ENCODE data around the gene SPSB4.

The SPSB4 gene

DNA sequence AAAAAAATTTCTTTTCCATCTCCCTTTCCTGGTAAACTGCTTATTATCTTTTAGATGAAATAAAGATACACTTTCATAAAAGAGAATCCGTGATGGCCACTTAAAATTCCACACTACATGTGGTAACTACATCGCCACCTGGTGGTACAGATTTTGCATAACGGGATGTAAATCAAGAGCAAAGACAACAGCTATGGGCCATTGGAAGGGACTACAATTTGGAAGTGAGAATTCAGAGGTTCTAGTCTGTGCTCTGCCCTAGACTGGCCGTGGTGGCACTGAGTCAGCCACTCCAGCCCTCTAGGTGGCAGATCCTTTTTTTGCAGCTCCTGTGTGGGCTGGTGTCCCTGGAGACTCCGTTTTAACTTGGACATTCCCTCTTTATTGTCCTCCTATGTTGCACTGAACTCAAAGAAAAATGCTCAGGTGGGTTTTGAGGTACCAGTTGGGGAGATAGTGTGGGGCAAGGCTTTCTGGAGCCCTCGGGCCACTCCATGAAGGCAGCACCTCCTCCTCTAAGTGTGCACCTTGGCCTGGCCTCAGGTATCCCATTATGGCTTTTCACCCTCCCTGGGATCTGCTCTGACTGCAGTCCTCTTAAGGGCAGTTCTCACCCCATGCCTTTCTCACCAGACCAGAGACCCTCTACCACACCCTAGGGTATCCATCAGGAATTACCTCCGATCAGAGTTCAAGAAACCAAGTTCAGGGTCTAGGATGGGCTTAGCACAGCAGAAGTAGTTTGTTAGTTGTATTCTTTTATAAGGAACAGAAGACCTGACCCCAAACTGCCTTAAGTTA is 54.9 kb downstream of the SPSB4 start:
- no peaks in the 10 kb centered on the region for H3K9me3 ChIP-seq
- no peaks in the 10 kb centered on the region for H3K4me1 ChIP-seq (ENCODE audit: control insufficient read depth in 1 of 2, insufficient read depth in 1 of 2, low read depth in 1 of 2, low read length in 1 of 2)
- no peak overlapping the region for H3K4me3 ChIP-seq (ENCODE audit: low read depth in 1 of 2, low read length in 1 of 2)
- no peak overlapping the region for H3K27ac ChIP-seq
- TF ChIP-seq, protein P1, sequence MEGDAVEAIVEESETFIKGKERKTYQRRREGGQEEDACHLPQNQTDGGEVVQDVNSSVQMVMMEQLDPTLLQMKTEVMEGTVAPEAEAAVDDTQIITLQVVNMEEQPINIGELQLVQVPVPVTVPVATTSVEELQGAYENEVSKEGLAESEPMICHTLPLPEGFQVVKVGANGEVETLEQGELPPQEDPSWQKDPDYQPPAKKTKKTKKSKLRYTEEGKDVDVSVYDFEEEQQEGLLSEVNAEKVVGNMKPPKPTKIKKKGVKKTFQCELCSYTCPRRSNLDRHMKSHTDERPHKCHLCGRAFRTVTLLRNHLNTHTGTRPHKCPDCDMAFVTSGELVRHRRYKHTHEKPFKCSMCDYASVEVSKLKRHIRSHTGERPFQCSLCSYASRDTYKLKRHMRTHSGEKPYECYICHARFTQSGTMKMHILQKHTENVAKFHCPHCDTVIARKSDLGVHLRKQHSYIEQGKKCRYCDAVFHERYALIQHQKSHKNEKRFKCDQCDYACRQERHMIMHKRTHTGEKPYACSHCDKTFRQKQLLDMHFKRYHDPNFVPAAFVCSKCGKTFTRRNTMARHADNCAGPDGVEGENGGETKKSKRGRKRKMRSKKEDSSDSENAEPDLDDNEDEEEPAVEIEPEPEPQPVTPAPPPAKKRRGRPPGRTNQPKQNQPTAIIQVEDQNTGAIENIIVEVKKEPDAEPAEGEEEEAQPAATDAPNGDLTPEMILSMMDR (IDR thresholded peaks at IDR 0.05) = no peak
- no peaks in the 10 kb centered on the region for H3K27me3 ChIP-seq
- H3K36me3 ChIP-seq = no peaks in the 10 kb centered on the region

DNA sequence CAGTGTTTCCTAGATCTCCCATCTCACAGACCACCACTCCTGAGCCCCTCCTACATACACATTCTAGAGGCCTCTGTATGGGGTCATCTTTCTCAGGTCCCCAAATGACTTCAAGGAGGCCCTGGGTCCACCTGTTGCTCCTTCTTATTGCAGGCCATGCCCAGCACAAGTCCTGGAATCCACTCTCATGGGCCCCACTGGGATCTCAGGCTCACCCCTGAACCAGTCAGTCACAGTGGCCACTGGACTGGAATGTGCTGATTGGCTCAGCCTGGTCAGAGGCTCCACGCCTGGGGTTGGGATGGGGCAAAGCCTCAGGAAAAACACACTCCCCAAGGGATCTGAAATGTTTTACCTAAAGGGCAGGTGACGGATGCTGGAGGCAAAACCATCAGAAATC is 55.7 kb downstream of the SPSB4 start:
- Histone ChIP-seq H3K4me3 (ENCODE audit: low read depth in 1 of 2, low read length in 1 of 2) (no peak overlapping the region), H3K9me3 (no peaks in the 10 kb centered on the region), H3K36me3 (no peaks in the 10 kb centered on the region), H3K4me1 (ENCODE audit: control insufficient read depth in 1 of 2, insufficient read depth in 1 of 2, low read depth in 1 of 2, low read length in 1 of 2) (no peaks in the 10 kb centered on the region), H3K27ac (no peak overlapping the region), H3K27me3 (no peaks in the 10 kb centered on the region)
- TF ChIP-seq, protein P1 (IDR thresholded peaks at IDR 0.05) = no peak

DNA sequence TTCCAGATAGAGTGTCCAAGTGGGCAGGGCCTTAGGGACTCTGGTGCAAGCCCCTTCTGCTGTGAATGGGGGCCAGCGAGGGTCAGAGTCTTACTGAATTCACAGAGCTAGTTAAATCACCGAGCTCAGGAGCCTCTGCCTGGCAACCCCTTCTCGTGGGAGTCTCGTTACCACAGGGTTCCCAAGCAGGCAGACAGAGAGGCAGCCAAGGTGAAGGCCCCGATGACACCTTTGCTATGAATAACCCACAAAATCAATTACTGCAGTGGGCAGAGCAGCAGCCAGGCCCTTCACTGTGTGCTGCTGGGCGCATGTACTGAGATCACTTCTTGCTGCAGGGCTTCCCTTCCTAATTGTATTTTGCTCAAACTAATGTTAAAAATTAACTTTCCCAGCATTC is 56.9 kb downstream of the SPSB4 start:
- no peaks in the 10 kb centered on the region for H3K36me3 ChIP-seq
- no peak overlapping the region for H3K27ac ChIP-seq

DNA sequence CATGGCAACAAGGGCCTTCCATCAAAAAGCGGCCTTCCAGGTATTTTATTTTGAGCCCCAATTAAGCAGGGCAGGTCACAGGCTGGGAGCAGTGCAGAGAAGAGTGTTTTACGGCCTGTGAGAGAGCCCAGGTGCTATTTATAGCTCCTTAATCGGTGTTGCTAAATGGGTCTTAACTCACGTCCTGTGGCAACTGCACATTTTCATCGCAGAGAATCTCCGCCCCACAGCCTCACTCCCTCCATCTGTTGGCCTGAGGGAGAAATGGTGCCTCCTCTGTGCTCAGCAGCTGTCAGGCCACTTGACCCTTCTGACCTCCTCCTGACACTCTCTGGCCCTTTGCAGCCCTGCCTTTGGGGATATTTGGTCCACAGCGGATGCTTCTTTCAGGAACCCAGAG is 58.6 kb downstream of the SPSB4 start:
- Histone ChIP-seq H3K4me3 (ENCODE audit: low read depth in 1 of 2, low read length in 1 of 2) (no peak overlapping the region), H3K27ac (no peak overlapping the region), H3K36me3 (no peaks in the 10 kb centered on the region), H3K4me1 (ENCODE audit: control insufficient read depth in 1 of 2, insufficient read depth in 1 of 2, low read depth in 1 of 2, low read length in 1 of 2) (no peaks in the 10 kb centered on the region), H3K27me3 (no peaks in the 10 kb centered on the region), H3K9me3 (no peaks in the 10 kb centered on the region)
- TF ChIP-seq, protein P1 (IDR thresholded peaks at IDR 0.05) = no peak

More for the DNA sequence above, 56.9 kb downstream of the SPSB4 start:
- TF ChIP-seq, protein P1 (IDR thresholded peaks at IDR 0.05) = no peak
- no peaks in the 10 kb centered on the region for H3K4me1 ChIP-seq (ENCODE audit: control insufficient read depth in 1 of 2, insufficient read depth in 1 of 2, low read depth in 1 of 2, low read length in 1 of 2)
- no peak overlapping the region for H3K4me3 ChIP-seq (ENCODE audit: low read depth in 1 of 2, low read length in 1 of 2)
- no peaks in the 10 kb centered on the region for H3K27me3 ChIP-seq
- no peaks in the 10 kb centered on the region for H3K9me3 ChIP-seq

DNA sequence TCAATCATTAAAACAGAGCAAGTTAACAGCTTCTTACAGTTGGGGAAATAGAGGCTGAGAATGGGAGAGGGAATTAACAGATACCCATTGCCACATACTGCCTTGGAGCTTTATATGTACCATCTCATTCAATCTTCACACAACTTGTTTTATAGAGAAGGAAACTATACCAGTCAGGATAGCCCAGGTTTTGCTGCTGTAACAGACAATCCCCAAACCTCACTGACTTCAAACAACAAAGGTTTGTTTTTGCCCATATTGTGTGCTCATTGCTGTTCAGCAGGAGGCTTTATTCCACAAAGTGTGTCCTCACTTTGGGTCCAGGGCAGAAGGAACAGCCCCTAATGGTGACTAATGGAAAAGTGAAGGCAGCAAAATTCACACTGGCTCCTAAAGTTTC is 59.2 kb downstream of the SPSB4 start:
- H3K27me3 ChIP-seq = no peaks in the 10 kb centered on the region
- no peaks in the 10 kb centered on the region for H3K36me3 ChIP-seq
- no peak overlapping the region for H3K27ac ChIP-seq
- H3K4me3 ChIP-seq (ENCODE audit: low read depth in 1 of 2, low read length in 1 of 2) = no peak overlapping the region
- TF ChIP-seq, protein P1 (IDR thresholded peaks at IDR 0.05) = no peak
- H3K4me1 ChIP-seq (ENCODE audit: control insufficient read depth in 1 of 2, insufficient read depth in 1 of 2, low read depth in 1 of 2, low read length in 1 of 2) = no peaks in the 10 kb centered on the region
- no peaks in the 10 kb centered on the region for H3K9me3 ChIP-seq

Measured in neutrophil (primary cell).